Activated CD4-positive, alpha-beta memory T cell treated with anti-CD3 and anti-CD28 coated beads, Interleukin-2, amount 10 ng/mL, durations not matched to agents 7 days and 5 days (primary cell): Measurements from ENCODE around the gene CRIP1. TPM values are rescaled to one million over a fixed set of nuclear protein-coding genes. Genes with fewer than 3 reads are reported as not detected.

ENCODE experiments used
- CTCF ChIA-PET: fragments of 350-600 bp; sonication (Branson Sonifier 250); formaldehyde crosslinking; loops from one replicate; lab custom pipeline; 2021; ENCODE audit warnings: antibody characterized with exemption, inconsistent platforms; lab: Charles Lee
- POLR2A ChIA-PET: fragments of 350-600 bp; sonication (Branson Sonifier 250); formaldehyde crosslinking; loops from one replicate; lab custom pipeline; 2021; ENCODE audit warnings: antibody characterized with exemption; lab: Charles Lee
- DNase-seq: peaks from one replicate; pipeline ENCODE4 v3.0.0-alpha.2; 2020
- H3K27ac Mint-ChIP-seq: one replicate; pipeline ENCODE4 v1.8.0; 2021; ENCODE audit warnings: mild to moderate bottlenecking, mixed read lengths
- H3K27me3 Mint-ChIP-seq: one replicate; pipeline ENCODE4 v1.8.0; 2021; ENCODE audit warnings: mixed read lengths
- H3K36me3 Mint-ChIP-seq: one replicate; pipeline ENCODE4 v1.8.0; 2021; ENCODE audit warnings: low read depth, mixed read lengths
- H3K4me1 Mint-ChIP-seq: one replicate; pipeline ENCODE4 v1.8.0; 2021; ENCODE audit warnings: mixed read lengths
- H3K4me3 Mint-ChIP-seq: one replicate; pipeline ENCODE4 v1.8.0; 2021; ENCODE audit warnings: mild to moderate bottlenecking, mixed read lengths
- H3K9me3 Mint-ChIP-seq: one replicate; pipeline ENCODE4 v1.8.0; 2021; ENCODE audit warnings: mixed read lengths
- total RNA-seq, 2 experiments: library from RNA; stranded (reverse); gene quantifications; one replicate each; pipeline ENCODE4 v1.2.3, GENCODE V29; 2021

CRIP1 gene
- total RNA-seq, 2 experiments from 2014 or later, result 875 to 883 TPM

- Mint-ChIP-seq H3K4me1 (peaks cover 8% of the 10 kb centered on the region), H3K4me3 (no peak overlapping the region), H3K27ac (no peak overlapping the region), H3K9me3 (no peaks in the 10 kb centered on the region), H3K27me3 (no peaks in the 10 kb centered on the region), H3K36me3 (peaks cover 3% of the 10 kb centered on the region)
- CTCF ChIA-PET, result no interaction called here
- no peak for DNase-seq
- POLR2A ChIA-PET, result no interaction called here
These were observed 8.7 kb downstream of the CRIP1 start for GRCh38 chr14:105495101-105495989.

DNA sequence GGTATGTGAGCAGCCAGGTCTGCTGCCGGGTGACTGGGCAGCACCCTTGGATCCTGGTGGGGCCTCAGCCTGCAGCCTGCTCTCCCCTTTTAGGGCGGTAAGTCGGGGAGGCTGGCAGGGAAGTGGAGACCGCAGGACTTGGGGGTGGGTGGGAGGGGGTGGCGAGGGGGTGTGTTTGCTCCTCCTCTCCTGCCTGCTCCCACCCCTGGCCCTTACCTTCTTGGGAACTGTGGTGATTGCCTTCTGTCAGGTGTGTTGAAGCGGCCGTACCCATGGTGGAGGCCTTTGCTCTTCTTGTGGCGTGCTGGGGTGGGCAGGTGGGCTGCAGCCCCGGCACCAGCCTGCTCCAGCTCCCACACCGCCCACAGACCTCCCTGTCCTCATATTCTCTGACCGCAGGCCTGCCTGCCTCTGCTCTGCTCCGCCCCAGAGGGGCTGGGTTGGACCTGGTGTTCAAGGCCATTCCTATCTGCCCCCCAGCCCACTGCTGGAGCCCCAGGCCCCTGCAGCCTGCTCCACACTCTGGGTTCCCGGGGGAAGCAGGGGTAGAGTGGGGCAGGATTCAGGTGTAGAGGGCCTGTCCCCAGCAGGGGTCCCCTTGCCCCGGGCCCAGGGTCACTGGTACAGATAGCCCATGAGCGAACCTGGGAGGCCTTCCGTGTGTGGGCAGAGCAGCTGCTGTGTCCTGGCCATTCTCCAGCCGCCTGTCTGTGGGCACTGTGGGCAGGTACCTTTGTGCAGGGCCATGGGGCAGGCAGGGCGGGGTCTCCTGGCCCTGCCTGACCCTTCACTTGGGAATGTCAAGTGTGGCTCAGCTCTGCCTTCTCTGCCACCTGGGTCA is 9.5 kb downstream of the CRIP1 start:
- DNase-seq, result no peak
- no peak overlapping the region for H3K27ac Mint-ChIP-seq
- H3K36me3 Mint-ChIP-seq, result peaks cover 3% of the 10 kb centered on the region
- no peaks in the 10 kb centered on the region for H3K9me3 Mint-ChIP-seq
- H3K4me1 Mint-ChIP-seq, result peaks cover 8% of the 10 kb centered on the region
- ChIA-PET CTCF (no interaction called here), POLR2A (interaction anchor here (1.3 kb wide), 1 partner anchor 14 kb away, joined by 3 read pairs; no protein-coding TSS in a partner anchor)
- no peaks in the 10 kb centered on the region for H3K27me3 Mint-ChIP-seq
- H3K4me3 Mint-ChIP-seq, result no peak overlapping the region

DNA sequence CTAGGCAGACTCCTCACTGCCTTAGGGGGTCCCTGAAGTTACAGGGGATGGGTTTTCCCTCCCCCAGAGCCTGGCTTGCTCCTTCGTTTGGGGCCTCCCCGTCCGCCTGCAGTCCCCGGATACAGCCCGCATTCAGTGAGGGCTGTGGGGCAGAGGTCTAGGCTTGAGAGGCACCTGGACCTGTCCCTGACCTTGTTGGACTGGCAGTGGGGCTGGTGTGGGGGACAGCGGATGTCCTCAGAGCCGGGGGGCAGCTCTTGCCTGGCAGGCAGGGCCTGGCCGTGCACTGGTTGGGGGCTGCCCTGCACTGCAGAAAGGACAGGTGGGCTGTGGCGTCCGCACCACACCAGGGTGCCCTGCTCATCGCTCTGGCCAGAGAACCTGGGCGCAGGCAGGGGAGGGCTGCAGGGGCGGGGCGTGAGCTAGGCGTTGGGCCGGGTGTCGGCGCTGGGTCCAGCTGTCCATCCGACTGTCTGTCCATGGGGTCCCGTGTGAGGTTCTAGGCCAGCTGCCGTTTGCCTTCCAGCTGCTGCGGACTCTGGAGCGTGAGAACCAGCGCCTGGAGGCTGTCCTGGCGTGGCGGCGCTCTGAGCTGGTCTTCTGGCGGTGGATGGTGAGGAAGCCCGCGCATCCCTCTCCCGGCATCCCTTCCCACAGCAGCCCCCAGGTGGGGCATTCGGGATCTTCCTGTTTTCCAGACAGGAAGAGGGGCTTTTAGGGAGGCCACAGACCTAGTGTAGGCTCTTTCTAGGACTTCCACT is 10.3 kb downstream of the CRIP1 start:
- ChIA-PET POLR2A (interaction anchor here (1.3 kb wide), 1 partner anchor 15 kb away, joined by 3 read pairs; no protein-coding TSS in a partner anchor), CTCF (no interaction called here)
- Mint-ChIP-seq H3K9me3 (no peaks in the 10 kb centered on the region), H3K27ac (no peak overlapping the region), H3K4me1 (peaks cover 4% of the 10 kb centered on the region), H3K27me3 (no peaks in the 10 kb centered on the region), H3K4me3 (no peak overlapping the region), H3K36me3 (peaks cover 3% of the 10 kb centered on the region)
- no peak for DNase-seq

GRCh38 chr14:105497671-105498429 is 11.2 kb downstream of the CRIP1 start:
- Mint-ChIP-seq H3K27me3 (no peaks in the 10 kb centered on the region), H3K27ac (no peak overlapping the region), H3K4me1 (peaks cover 2% of the 10 kb centered on the region), H3K36me3 (peaks cover 3% of the 10 kb centered on the region), H3K9me3 (no peaks in the 10 kb centered on the region), H3K4me3 (no peak overlapping the region)
- DNase-seq, result no peak
- POLR2A ChIA-PET, result interaction anchor here (1.3 kb wide), 1 partner anchor 16 kb away, joined by 3 read pairs; no protein-coding TSS in a partner anchor
- CTCF ChIA-PET, result no interaction called here

- no peaks in the 10 kb centered on the region for H3K4me1 Mint-ChIP-seq
- CTCF ChIA-PET, result no interaction called here
- no peak overlapping the region for H3K27ac Mint-ChIP-seq
- no peak overlapping the region for H3K4me3 Mint-ChIP-seq
- H3K27me3 Mint-ChIP-seq, result no peaks in the 10 kb centered on the region
- DNase-seq, result no peak
- H3K9me3 Mint-ChIP-seq, result no peaks in the 10 kb centered on the region
- no peaks in the 10 kb centered on the region for H3K36me3 Mint-ChIP-seq
- POLR2A ChIA-PET, result no interaction called here
These were observed 12.0 kb downstream of the CRIP1 start for GRCh38 chr14:105498430-105499255.

- Mint-ChIP-seq H3K27me3 (no peaks in the 10 kb centered on the region), H3K27ac (no peak overlapping the region), H3K36me3 (no peaks in the 10 kb centered on the region), H3K9me3 (no peaks in the 10 kb centered on the region), H3K4me1 (no peaks in the 10 kb centered on the region), H3K4me3 (no peak overlapping the region)
- POLR2A ChIA-PET, result interaction anchor here (3.6 kb wide), 1 partner anchor 8 kb away, joined by 14 read pairs; the partner anchor contains the start of gene TEDC1
- CTCF ChIA-PET, result no interaction called here
- no peak for DNase-seq
These were observed 12.8 kb downstream of the CRIP1 start for GRCh38 chr14:105499256-105500035.

DNA sequence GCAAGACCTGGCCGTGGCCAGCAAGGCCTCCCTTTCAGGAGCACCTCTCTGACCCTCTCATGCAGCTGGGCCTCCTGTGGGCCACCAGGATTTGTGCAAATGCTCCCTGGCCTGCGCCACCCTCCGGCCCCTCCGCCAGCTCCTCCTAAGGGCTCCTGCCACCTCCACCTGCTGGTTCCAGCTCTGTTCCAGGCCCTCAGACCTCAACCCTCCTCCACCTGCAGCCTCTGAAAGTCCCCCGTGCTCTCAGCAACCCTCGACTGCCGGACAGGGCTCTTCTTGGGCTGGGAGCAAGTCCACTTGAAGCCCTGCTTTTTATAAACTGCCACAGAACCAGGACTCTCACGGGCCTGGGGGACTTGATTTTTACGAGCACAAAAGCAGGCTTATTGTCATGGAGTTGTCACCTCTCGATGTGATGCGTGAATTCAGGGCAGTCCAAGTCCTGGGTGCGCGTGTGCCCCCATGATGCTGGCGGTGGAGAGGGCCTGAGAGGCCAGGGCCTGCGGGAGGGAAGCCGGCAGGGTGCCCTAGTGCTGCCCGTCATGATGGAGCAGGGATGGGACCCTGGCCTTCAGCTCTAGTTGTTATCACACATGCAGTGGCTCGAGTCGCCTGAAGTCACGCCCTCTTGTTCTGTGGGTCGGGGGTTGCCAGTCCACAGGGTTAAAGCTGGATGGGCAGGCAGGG is 13.5 kb downstream of the CRIP1 start:
- H3K9me3 Mint-ChIP-seq, result no peaks in the 10 kb centered on the region
- H3K27me3 Mint-ChIP-seq, result no peaks in the 10 kb centered on the region
- H3K27ac Mint-ChIP-seq, result no peak overlapping the region
- POLR2A ChIA-PET, result interaction anchor here (3.6 kb wide), 1 partner anchor 9 kb away, joined by 14 read pairs; the partner anchor contains the start of gene TEDC1
- no peaks in the 10 kb centered on the region for H3K36me3 Mint-ChIP-seq
- no peak overlapping the region for H3K4me3 Mint-ChIP-seq
- CTCF ChIA-PET, result no interaction called here
- DNase-seq, result no peak
- H3K4me1 Mint-ChIP-seq, result no peaks in the 10 kb centered on the region

- no peak overlapping the region for H3K4me3 Mint-ChIP-seq
- no peaks in the 10 kb centered on the region for H3K27me3 Mint-ChIP-seq
- H3K4me1 Mint-ChIP-seq, result no peaks in the 10 kb centered on the region
- ChIA-PET POLR2A (interaction anchor here (3.6 kb wide), 1 partner anchor 9 kb away, joined by 14 read pairs; the partner anchor contains the start of gene TEDC1), CTCF (no interaction called here)
- no peak overlapping the region for H3K27ac Mint-ChIP-seq
- no peaks in the 10 kb centered on the region for H3K36me3 Mint-ChIP-seq
- H3K9me3 Mint-ChIP-seq, result no peaks in the 10 kb centered on the region
- no peak for DNase-seq
These were observed 14.0 kb downstream of the CRIP1 start for GRCh38 chr14:105500726-105501101.

DNA sequence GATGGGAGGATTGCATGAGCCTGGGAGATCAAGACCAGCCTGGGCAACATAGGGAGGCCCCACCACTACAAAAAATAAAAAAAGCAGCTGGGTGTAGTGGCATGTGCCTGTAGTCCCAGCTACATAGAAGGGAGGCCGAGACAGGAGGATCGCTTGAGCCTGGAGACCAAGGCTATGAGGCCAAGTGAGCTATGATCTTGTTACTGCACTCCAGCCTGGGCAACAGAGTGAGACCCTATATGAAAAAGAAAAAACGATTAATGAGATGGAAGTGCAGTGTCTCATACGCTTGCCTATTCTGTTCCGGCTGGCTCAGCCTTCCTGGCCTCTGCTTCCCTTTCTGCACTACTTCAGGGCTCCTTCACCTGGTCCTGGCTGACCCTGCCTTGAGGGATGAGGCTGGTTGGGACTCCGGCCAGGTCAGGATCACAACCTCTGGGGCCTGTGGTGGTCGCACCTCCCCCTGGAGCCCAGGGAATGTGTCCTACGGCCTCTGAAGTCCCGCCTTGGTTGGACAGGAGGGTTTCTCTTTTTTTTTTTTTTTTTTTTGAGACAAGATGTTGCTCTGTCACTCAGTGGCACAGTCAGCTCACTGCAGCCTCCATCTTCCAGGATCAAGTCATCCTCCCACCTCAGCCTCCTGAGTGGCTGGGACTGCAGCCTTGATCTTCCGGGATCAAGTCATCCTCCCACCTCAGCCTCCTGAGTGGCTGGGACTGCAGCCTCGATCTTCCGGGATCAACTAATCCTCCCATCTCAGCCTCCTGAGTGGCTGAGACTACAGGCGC is 15.0 kb downstream of the CRIP1 start:
- POLR2A ChIA-PET, result interaction anchor here (0.8 to 3.6 kb wide), 3 partner anchors 10 to 45 kb away, joined by 3 to 14 read pairs (median 3); partner anchors contain the start of gene TEDC1
- CTCF ChIA-PET, result no interaction called here
- H3K27me3 Mint-ChIP-seq, result no peaks in the 10 kb centered on the region
- no peak overlapping the region for H3K4me3 Mint-ChIP-seq
- no peaks in the 10 kb centered on the region for H3K36me3 Mint-ChIP-seq
- no peak for DNase-seq
- H3K4me1 Mint-ChIP-seq, result no peaks in the 10 kb centered on the region
- no peak overlapping the region for H3K27ac Mint-ChIP-seq
- H3K9me3 Mint-ChIP-seq, result no peaks in the 10 kb centered on the region
